HEK293 (cell line): ENCODE results near the gene SLC25A25.

Experiments used
- GLIS1 ChIP-seq: fragments of 450-650 bp; formaldehyde crosslinking; IDR thresholded peaks from 2 replicates; pipeline ENCODE4 v1.5.1; 2016; ENCODE audit warnings: missing biosample characterization, missing genetic modification characterization
- IKZF3 ChIP-seq: fragments of 450-650 bp; IDR thresholded peaks from 2 replicates; pipeline ENCODE4 v1.5.0; 2018; ENCODE audit warnings: missing biosample characterization, mild to moderate bottlenecking, missing genetic modification characterization, moderate library complexity
- KLF17 ChIP-seq: fragments of 450-650 bp; formaldehyde crosslinking; IDR thresholded peaks from 2 replicates; pipeline ENCODE4 v1.5.1; 2016; ENCODE audit warnings: missing biosample characterization, missing genetic modification characterization
- KLF7 ChIP-seq: fragments of 450-650 bp; formaldehyde crosslinking; IDR thresholded peaks from 2 replicates; pipeline ENCODE4 v1.5.1; 2016; ENCODE audit warnings: missing biosample characterization, missing genetic modification characterization, borderline replicate concordance
- REST ChIP-seq: fragments of 450-650 bp; formaldehyde crosslinking; IDR thresholded peaks from 2 replicates; pipeline ENCODE4 v1.5.1; 2016; ENCODE audit warnings: missing biosample characterization, missing genetic modification characterization
- ZBTB44 ChIP-seq: fragments of 450-650 bp; IDR thresholded peaks from 2 replicates; pipeline ENCODE4 v1.5.1; 2018; ENCODE audit warnings: missing biosample characterization, mild to moderate bottlenecking, missing genetic modification characterization
- ZNF202 ChIP-seq: fragments of 450-650 bp; formaldehyde crosslinking; IDR thresholded peaks from 2 replicates; pipeline ENCODE4 v1.5.1; 2016; ENCODE audit warnings: missing biosample characterization, missing genetic modification characterization, borderline replicate concordance
- ZNF211 ChIP-seq: fragments of 450-650 bp; formaldehyde crosslinking; IDR thresholded peaks from 2 replicates; pipeline ENCODE4 v1.5.1; 2016; ENCODE audit warnings: low read depth, missing biosample characterization, missing genetic modification characterization
- ZNF621 ChIP-seq: fragments of 450-650 bp; formaldehyde crosslinking; IDR thresholded peaks from 2 replicates; pipeline ENCODE4 v1.5.1; 2017; ENCODE audit warnings: missing biosample characterization, missing genetic modification characterization
- ZNF658 ChIP-seq: fragments of 450-650 bp; formaldehyde crosslinking; IDR thresholded peaks from 2 replicates; pipeline ENCODE4; 2016; ENCODE audit warnings: missing biosample characterization, missing genetic modification characterization
- ZNF677 ChIP-seq: fragments of 450-650 bp; IDR thresholded peaks from 2 replicates; pipeline ENCODE4 v1.5.0; 2018; ENCODE audit warnings: missing biosample characterization, mild to moderate bottlenecking, missing genetic modification characterization, moderate library complexity
- ZNF768 ChIP-seq: fragments of 450-650 bp; formaldehyde crosslinking; IDR thresholded peaks from 2 replicates; pipeline ENCODE4 v1.5.1; 2018; ENCODE audit warnings: missing biosample characterization, mild to moderate bottlenecking, missing genetic modification characterization
- ZNF777 ChIP-seq: fragments of 450-650 bp; formaldehyde crosslinking; IDR thresholded peaks from 2 replicates; pipeline ENCODE4 v1.5.1; 2017; ENCODE audit warnings: missing biosample characterization, missing genetic modification characterization, borderline replicate concordance
- ZNF785 ChIP-seq: fragments of 450-650 bp; formaldehyde crosslinking; IDR thresholded peaks from 2 replicates; pipeline ENCODE4 v1.5.1; 2016; ENCODE audit warnings: missing biosample characterization, missing genetic modification characterization
- ZNF843 ChIP-seq: fragments of 450-650 bp; formaldehyde crosslinking; IDR thresholded peaks from 2 replicates; pipeline ENCODE4 v1.5.1; 2016; ENCODE audit warnings: missing biosample characterization, missing genetic modification characterization
- TF ChIP-seq, protein P1 (sequence below): fragments of 450-650 bp; formaldehyde crosslinking; IDR thresholded peaks from 2 replicates; pipeline ENCODE4 v1.5.1; 2017; ENCODE audit warnings: missing biosample characterization, mild to moderate bottlenecking, missing genetic modification characterization, moderate library complexity
- TF ChIP-seq, protein P2 (sequence below): fragments of 450-650 bp; formaldehyde crosslinking; IDR thresholded peaks from 2 replicates; pipeline ENCODE4 v1.5.1; 2016; ENCODE audit warnings: missing biosample characterization, missing genetic modification characterization, borderline replicate concordance

The SLC25A25 gene

GRCh38 chr9:128124873-128125579 lies 57.0 kb downstream of the SLC25A25 start (continued):
- TF ChIP-seq, protein P1, sequence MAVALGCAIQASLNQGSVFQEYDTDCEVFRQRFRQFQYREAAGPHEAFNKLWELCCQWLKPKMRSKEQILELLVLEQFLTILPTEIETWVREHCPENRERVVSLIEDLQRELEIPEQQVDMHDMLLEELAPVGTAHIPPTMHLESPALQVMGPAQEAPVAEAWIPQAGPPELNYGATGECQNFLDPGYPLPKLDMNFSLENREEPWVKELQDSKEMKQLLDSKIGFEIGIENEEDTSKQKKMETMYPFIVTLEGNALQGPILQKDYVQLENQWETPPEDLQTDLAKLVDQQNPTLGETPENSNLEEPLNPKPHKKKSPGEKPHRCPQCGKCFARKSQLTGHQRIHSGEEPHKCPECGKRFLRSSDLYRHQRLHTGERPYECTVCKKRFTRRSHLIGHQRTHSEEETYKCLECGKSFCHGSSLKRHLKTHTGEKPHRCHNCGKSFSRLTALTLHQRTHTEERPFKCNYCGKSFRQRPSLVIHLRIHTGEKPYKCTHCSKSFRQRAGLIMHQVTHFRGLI (tag by site-specific recombination), result no peak
- TF ChIP-seq GLIS1 (tag by site-specific recombination) (peak; percentile 44), ZNF785 (no peak), IKZF3 (tag by site-specific recombination) (peak; percentile 40), ZBTB44 (tag by site-specific recombination) (no peak), ZNF677 (tag by site-specific recombination) (no peak), ZNF211 (no peak), ZNF777 (tag by site-specific recombination) (no peak), ZNF202 (no peak), ZNF843 (tag by site-specific recombination) (no peak), ZNF621 (tag by site-specific recombination) (no peak), KLF7 (tag by site-specific recombination) (no peak), ZNF658 (tag by site-specific recombination) (no peak), KLF17 (tag by site-specific recombination) (no peak), ZNF768 (tag by site-specific recombination) (peak; percentile 84; the same call in 1 of the 2 replicates), REST (tag by site-specific recombination) (no peak)
- TF ChIP-seq, protein P2, sequence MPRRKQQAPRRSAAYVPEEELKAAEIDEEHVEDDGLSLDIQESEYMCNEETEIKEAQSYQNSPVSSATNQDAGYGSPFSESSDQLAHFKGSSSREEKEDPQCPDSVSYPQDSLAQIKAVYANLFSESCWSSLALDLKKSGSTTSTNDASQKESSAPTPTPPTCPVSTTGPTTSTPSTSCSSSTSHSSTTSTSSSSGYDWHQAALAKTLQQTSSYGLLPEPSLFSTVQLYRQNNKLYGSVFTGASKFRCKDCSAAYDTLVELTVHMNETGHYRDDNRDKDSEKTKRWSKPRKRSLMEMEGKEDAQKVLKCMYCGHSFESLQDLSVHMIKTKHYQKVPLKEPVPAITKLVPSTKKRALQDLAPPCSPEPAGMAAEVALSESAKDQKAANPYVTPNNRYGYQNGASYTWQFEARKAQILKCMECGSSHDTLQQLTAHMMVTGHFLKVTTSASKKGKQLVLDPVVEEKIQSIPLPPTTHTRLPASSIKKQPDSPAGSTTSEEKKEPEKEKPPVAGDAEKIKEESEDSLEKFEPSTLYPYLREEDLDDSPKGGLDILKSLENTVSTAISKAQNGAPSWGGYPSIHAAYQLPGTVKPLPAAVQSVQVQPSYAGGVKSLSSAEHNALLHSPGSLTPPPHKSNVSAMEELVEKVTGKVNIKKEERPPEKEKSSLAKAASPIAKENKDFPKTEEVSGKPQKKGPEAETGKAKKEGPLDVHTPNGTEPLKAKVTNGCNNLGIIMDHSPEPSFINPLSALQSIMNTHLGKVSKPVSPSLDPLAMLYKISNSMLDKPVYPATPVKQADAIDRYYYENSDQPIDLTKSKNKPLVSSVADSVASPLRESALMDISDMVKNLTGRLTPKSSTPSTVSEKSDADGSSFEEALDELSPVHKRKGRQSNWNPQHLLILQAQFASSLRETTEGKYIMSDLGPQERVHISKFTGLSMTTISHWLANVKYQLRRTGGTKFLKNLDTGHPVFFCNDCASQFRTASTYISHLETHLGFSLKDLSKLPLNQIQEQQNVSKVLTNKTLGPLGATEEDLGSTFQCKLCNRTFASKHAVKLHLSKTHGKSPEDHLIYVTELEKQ (tag by site-specific recombination), result no peak
